BJ (cell line): ENCODE data around the gene SMIM35. TPM values are rescaled to one million over a fixed set of nuclear protein-coding genes. Genes with fewer than 3 reads are reported as not detected.

Experiments used
- CTCF ChIA-PET: fragments of 350-600 bp; formaldehyde crosslinking; extraction: SDS; loops from one replicate; lab custom pipeline; 2021; ENCODE audit warnings: antibody characterized with exemption, inconsistent platforms; lab: Yijun Ruan, JAX
- POLR2A ChIA-PET: fragments of 300-600 bp; sonication (Branson Sonifier 250); formaldehyde crosslinking; extraction: SDS; loops from one replicate; lab custom pipeline; 2021; ENCODE audit warnings: antibody characterized with exemption; lab: Charles Lee
- DNase-seq: peaks from one replicate; pipeline ENCODE4 v3.0.0-alpha.2; 2011; ENCODE audit warnings: low read depth
- H3K27me3 ChIP-seq: 2 replicates; pipeline ENCODE4 v1.6.0; 2011; ENCODE audit warnings: low read length; ENCODE audit not compliant: control insufficient read depth, insufficient read depth
- H3K36me3 ChIP-seq: 2 replicates; pipeline ENCODE4 v1.5.1; 2011; ENCODE audit warnings: low read length; ENCODE audit not compliant: control insufficient read depth, insufficient read depth
- H3K4me3 ChIP-seq: 2 replicates; pipeline ENCODE4 v1.5.1; 2011; ENCODE audit warnings: low read depth, mild to moderate bottlenecking, control low read depth, low read length
- polyA plus RNA-seq: library from polyadenylated mRNA; depleted of rRNA; stranded (reverse); fragments of >200 nt; gene quantifications from 2 replicates; pipeline ENCODE4 v1.2.3, GENCODE V29; 2011
- TF ChIP-seq, protein P1 (sequence below): IDR thresholded peaks from 2 replicates; pipeline ENCODE4 v1.5.1; 2011; ENCODE audit warnings: low read depth, mild to moderate bottlenecking, control low read depth, inconsistent platforms, low read length, moderate library complexity; ENCODE audit not compliant: insufficient read depth

SMIM35 gene
- polyA plus RNA-seq, 1 experiment: not detected

DNA sequence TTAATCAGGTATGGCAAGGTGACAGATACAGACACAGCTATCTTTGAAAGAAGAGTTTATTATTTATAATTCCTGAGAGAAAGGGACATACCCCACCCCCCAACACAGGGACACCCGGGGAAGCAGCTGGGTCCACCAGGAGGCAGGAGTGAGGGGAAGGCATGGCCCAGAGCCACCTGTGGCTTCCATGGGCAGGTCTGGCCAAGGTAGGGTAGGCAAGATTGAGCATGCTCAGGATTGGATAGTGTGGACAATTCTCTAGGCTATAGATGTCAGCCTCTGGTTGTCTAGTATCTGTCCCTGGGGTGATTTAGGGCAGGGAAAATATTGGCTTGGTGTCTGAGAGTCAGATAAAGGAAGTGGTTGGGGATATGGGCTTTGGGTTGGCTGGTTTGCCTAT is 27.5 kb upstream of the SMIM35 start:
- DNase-seq: no peak
- ChIA-PET CTCF (no interaction called here), POLR2A (no interaction called here)
- Histone ChIP-seq H3K27me3 (peaks cover 1% of the 10 kb centered on the region; the same call in 1 of the 2 replicates), H3K4me3 (no peak overlapping the region), H3K36me3 (no peaks in the 10 kb centered on the region)
- TF ChIP-seq, protein P1, sequence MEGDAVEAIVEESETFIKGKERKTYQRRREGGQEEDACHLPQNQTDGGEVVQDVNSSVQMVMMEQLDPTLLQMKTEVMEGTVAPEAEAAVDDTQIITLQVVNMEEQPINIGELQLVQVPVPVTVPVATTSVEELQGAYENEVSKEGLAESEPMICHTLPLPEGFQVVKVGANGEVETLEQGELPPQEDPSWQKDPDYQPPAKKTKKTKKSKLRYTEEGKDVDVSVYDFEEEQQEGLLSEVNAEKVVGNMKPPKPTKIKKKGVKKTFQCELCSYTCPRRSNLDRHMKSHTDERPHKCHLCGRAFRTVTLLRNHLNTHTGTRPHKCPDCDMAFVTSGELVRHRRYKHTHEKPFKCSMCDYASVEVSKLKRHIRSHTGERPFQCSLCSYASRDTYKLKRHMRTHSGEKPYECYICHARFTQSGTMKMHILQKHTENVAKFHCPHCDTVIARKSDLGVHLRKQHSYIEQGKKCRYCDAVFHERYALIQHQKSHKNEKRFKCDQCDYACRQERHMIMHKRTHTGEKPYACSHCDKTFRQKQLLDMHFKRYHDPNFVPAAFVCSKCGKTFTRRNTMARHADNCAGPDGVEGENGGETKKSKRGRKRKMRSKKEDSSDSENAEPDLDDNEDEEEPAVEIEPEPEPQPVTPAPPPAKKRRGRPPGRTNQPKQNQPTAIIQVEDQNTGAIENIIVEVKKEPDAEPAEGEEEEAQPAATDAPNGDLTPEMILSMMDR: no peak

DNA sequence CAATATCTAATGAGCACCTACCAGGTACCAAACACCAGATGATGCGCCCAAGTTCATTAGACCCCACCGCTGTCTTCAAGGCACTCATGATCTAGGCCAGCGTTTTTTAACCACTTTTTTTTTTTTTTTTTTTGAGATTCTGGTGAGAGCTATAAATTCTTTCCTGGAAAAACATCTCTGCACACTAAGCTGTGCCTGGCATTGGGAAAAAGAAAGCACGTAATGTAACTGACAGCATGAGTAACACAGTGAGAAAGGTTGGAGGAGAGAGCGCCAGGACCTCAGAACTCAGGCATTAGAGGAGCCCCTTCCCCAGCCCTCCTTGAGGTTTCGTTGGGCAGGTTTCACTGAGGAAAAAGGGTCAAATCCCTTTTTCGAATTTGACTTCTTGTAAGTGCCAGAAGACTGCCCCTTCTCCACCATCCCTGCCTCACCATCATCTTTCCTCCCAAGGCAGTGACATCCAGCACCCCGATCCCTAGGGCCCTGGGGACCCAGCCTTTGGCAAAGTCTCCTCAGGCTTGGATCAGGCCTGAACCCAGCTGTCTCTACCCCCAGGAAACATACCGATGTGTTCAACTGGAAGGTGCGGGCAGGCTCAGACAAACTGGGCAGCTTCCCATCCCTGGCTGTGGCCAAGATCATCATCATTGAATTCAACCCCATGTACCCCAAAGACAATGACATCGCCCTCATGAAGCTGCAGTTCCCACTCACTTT is 26.1 kb upstream of the SMIM35 start:
- Histone ChIP-seq H3K36me3 (no peaks in the 10 kb centered on the region), H3K27me3 (peaks cover 2% of the 10 kb centered on the region; the same call in 1 of the 2 replicates), H3K4me3 (no peak overlapping the region)
- DNase-seq: no peak
- POLR2A ChIA-PET: no interaction called here
- CTCF ChIA-PET: no interaction called here
- TF ChIP-seq, protein P1: no peak

DNA sequence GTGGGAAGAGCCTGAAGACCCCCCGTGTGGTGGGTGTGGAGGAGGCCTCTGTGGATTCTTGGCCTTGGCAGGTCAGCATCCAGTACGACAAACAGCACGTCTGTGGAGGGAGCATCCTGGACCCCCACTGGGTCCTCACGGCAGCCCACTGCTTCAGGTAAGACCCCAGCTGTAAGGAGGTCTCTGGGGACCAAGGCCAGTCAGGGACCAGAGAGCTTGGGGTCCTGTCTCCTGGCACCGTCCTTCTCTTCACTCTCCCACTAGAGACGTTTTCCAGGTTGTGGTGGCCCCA is 24.9 kb upstream of the SMIM35 start:
- H3K27me3 ChIP-seq: peaks cover 4% of the 10 kb centered on the region; the same call in 1 of the 2 replicates
- no peak overlapping the region for H3K4me3 ChIP-seq
- TF ChIP-seq, protein P1: no peak
- H3K36me3 ChIP-seq: no peaks in the 10 kb centered on the region
- no peak for DNase-seq
- CTCF ChIA-PET: no interaction called here
- POLR2A ChIA-PET: no interaction called here

DNA sequence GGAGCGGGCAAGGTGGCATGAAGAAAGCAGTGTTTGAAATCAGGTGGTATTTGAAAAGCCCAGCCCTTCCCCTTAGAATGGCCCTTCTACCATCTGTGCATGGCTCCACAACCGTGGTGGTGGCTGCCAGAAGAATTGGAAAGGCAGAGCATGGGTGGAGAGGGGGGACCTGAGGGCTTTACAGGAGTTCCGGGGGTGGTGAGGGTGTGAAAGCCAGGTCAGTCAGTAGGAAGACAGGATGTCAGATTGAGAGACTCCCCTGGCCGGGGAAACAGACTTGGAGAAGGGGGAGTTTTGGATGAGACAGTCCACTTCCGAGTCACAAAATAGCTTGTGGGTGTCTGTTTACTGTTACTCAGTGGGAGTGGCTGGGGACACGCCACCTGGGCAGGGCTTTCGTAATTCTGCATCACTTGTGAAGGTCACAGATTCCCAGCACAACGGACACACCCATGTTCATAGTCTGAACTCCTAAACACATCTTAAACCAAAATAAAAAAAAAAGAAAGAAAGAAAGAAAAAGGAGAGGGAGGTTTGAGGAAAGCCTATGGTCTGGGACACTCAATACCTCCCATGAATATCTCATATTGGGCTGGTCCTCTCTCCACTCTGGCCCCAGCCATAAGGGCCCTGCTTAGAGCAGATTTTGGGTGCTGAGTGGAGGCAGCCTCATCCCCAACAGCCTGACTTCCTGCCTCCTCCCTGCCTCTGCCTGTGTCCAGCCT is 24.4 kb upstream of the SMIM35 start:
- ChIA-PET POLR2A (no interaction called here), CTCF (no interaction called here)
- no peak overlapping the region for H3K4me3 ChIP-seq
- no peak for DNase-seq
- no peaks in the 10 kb centered on the region for H3K36me3 ChIP-seq
- H3K27me3 ChIP-seq: peaks cover 4% of the 10 kb centered on the region; the same call in 1 of the 2 replicates
- TF ChIP-seq, protein P1: no peak

DNA sequence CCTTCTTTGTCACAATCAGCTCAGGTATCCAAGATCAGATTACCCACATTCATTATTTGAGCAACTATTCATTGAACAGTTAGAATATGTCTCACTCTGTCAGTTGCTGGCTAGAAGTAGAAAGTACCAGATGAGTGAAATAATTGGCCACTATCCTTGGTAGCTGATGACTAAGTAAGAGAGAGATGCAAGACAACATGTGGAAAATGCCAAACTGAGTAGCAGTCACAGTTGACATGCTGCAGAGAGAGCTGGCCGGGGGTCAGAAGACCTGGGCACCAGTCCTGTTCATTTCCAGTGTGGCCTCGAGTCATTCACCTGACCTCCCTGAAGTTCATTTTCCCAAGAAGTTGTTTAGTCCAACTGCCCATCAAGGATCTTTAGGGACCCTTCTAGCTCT is 22.5 kb upstream of the SMIM35 start:
- ChIA-PET POLR2A (no interaction called here), CTCF (interaction anchor here (0.6 to 1.6 kb wide), 3 partner anchors 12 to 1498 kb away, joined by 3 to 5 read pairs (median 3); no protein-coding TSS in a partner anchor)

More for the DNA sequence above, 22.5 kb upstream of the SMIM35 start:
- Histone ChIP-seq H3K4me3 (no peak overlapping the region), H3K36me3 (no peaks in the 10 kb centered on the region), H3K27me3 (peaks cover 4% of the 10 kb centered on the region; the same call in 1 of the 2 replicates)
- TF ChIP-seq, protein P1: no peak
- DNase-seq: no peak
